Loucy (cell line): ENCODE results near the gene LHFPL3.
"Not testable (repeated sequence)": the region's sequence is repeated elsewhere in the genome, so short reads cannot be mapped to it uniquely, and the experiment has no call there.

Experiments used
- H2AFZ ChIP-seq: fragments of 200-600 bp; sonication (generic); 2 replicates; pipeline ENCODE4 v1.6.0; 2016; ENCODE audit warnings: antibody characterized with exemption, mild to moderate bottlenecking, low read length, moderate library complexity
- H3F3A ChIP-seq: fragments of 200-600 bp; 2 replicates; pipeline ENCODE4 v1.6.0; 2016; ENCODE audit warnings: antibody characterized with exemption, low read depth, mild to moderate bottlenecking
- H3K27me3 ChIP-seq: fragments of 200-600 bp; sonication (generic); 2 replicates; pipeline ENCODE4 v1.6.1; 2014; ENCODE audit warnings: low read length, mild to moderate bottlenecking; ENCODE audit not compliant: insufficient read depth, poor library complexity, severe bottlenecking
- H3K36me3 ChIP-seq: fragments of 200-600 bp; sonication (generic); 2 replicates; pipeline ENCODE4 v1.6.1; 2016; ENCODE audit warnings: low read length; ENCODE audit not compliant: insufficient read depth
- H3K4me1 ChIP-seq: fragments of 200-600 bp; sonication (generic); 2 replicates; pipeline ENCODE4 v1.5.1; 2014; ENCODE audit warnings: low read length, mild to moderate bottlenecking; ENCODE audit not compliant: insufficient read depth, poor library complexity, severe bottlenecking
- H3K4me2 ChIP-seq: fragments of 200-600 bp; sonication (generic); 2 replicates; pipeline ENCODE4 v1.6.0; 2014; ENCODE audit warnings: antibody characterized with exemption, low read length, low read depth, mild to moderate bottlenecking; ENCODE audit not compliant: poor library complexity, severe bottlenecking
- H3K4me3 ChIP-seq: fragments of 200-600 bp; sonication (generic); 2 replicates; pipeline ENCODE4 v1.5.1; 2014; ENCODE audit warnings: low read length, mild to moderate bottlenecking, mixed read lengths; ENCODE audit not compliant: poor library complexity, severe bottlenecking
- H3K79me2 ChIP-seq: fragments of 200-600 bp; sonication (generic); 2 replicates; pipeline ENCODE4 v1.6.1; 2014; ENCODE audit warnings: low read length; ENCODE audit not compliant: insufficient read depth
- H3K9ac ChIP-seq: fragments of 200-600 bp; sonication (generic); 2 replicates; pipeline ENCODE4 v1.6.0; 2014; ENCODE audit warnings: mild to moderate bottlenecking, low read depth, low read length, moderate library complexity; ENCODE audit not compliant: poor library complexity, severe bottlenecking
- H3K9me2 ChIP-seq: fragments of 200-600 bp; sonication (generic); replicated peaks from 2 replicates; pipeline ENCODE4 v1.6.1; 2016; ENCODE audit warnings: low read depth, low read length, mixed read lengths
- H3K9me3 ChIP-seq: fragments of 200-600 bp; sonication (generic); 2 replicates; pipeline ENCODE4 v1.6.1; 2014; ENCODE audit warnings: mild to moderate bottlenecking, antibody characterized with exemption, low read length, low read depth; ENCODE audit not compliant: insufficient read depth
- H4K20me1 ChIP-seq: fragments of 200-600 bp; sonication (generic); 2 replicates; pipeline ENCODE4 v1.6.0; 2014; ENCODE audit warnings: antibody characterized with exemption, low read length, mild to moderate bottlenecking; ENCODE audit not compliant: insufficient read depth, poor library complexity, severe bottlenecking
- CTCF ChIP-seq: fragments of 200-600 bp; sonication (generic); conservative IDR thresholded peaks from 2 replicates; pipeline ENCODE4 v1.5.1; 2014; ENCODE audit warnings: mild to moderate bottlenecking, antibody characterized with exemption, low read length
- EZH2phosphoT487 ChIP-seq: fragments of 200-600 bp; IDR thresholded peaks from 2 replicates; pipeline ENCODE4 v1.6.1; 2018; ENCODE audit warnings: antibody characterized with exemption, mild to moderate bottlenecking, moderate library complexity, borderline replicate concordance

LHFPL3 gene

DNA sequence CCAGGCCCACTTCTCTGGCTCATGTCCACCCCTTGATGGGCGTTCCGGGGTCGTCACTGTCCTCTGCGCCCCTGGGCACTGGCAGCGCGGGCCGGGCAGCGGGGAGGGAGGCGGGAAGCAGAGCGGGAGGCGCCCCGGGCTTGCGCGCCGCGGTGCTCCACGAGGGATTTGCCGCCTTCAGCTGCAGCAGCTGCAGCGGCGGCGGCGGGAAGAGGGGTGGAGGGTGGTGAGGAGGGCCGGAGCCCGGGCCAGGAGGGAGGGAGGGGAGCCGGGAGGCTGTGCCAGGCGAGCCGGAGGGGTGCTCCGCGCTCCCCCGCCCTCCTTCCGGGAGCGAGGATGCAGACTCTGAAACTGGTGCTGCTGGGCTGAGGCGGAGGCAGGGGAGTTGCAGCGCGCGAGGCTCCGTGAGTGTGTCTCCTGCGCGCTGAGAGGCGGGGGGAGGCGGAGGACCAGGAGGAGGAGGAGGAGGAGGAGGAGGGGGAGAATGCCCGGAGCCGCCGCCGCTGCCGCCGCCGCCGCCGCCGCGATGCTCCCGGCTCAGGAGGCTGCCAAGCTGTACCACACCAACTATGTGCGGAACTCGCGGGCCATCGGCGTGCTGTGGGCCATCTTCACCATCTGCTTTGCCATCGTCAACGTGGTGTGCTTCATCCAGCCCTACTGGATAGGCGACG, at the start of gene LHFPL3:
TSS of gene LHFPL3 (plus strand) at position 308 of the 674 bp plus-strand sequence.
- H3K27me3 ChIP-seq = no peaks in the 10 kb centered on the region
- H3K36me3 ChIP-seq = no peaks in the 10 kb centered on the region
- H3F3A ChIP-seq = no peaks in the 10 kb centered on the region
- no peak within 1 kb of the TSS for H3K4me3 ChIP-seq
- H3K9me2 ChIP-seq = no peaks in the 10 kb centered on the region
- no peaks in the 10 kb centered on the region for H4K20me1 ChIP-seq
- H3K79me2 ChIP-seq = no peaks in the 10 kb centered on the region
- H3K9ac ChIP-seq = no peak within 1 kb of the TSS
- TF ChIP-seq CTCF (no peak), EZH2phosphoT487 (no peak)
- no peaks in the 10 kb centered on the region for H3K4me1 ChIP-seq
- no peak within 1 kb of the TSS for H3K4me2 ChIP-seq
- no peak within 1 kb of the TSS for H2AFZ ChIP-seq
- H3K9me3 ChIP-seq = no peaks in the 10 kb centered on the region

GRCh38 chr7:104281685-104282084, 46.7 kb upstream of the LHFPL3 start:
- not testable (repeated sequence) for H3K9me3 ChIP-seq, H4K20me1 ChIP-seq, H3K4me3 ChIP-seq, H3K9me2 ChIP-seq, H3F3A ChIP-seq, H3K36me3 ChIP-seq, H3K9ac ChIP-seq, H2AFZ ChIP-seq, H3K4me1 ChIP-seq, H3K79me2 ChIP-seq, H3K4me2 ChIP-seq, H3K27me3 ChIP-seq

- Histone ChIP-seq H3K36me3 (no peaks in the 10 kb centered on the region), H3K4me3 (no peak overlapping the region), H3K27me3 (no peaks in the 10 kb centered on the region), H3K79me2 (no peaks in the 10 kb centered on the region), H3F3A (no peaks in the 10 kb centered on the region), H4K20me1 (no peaks in the 10 kb centered on the region), H2AFZ (no peak overlapping the region), H3K4me1 (no peaks in the 10 kb centered on the region), H3K9me2 (no peaks in the 10 kb centered on the region), H3K9me3 (no peaks in the 10 kb centered on the region), H3K9ac (no peak overlapping the region), H3K4me2 (no peak overlapping the region)
- TF ChIP-seq CTCF = no peak
- no peak for TF ChIP-seq EZH2phosphoT487
Observed at GRCh38 chr7:104286839-104287238, 41.6 kb upstream of the LHFPL3 start.

DNA sequence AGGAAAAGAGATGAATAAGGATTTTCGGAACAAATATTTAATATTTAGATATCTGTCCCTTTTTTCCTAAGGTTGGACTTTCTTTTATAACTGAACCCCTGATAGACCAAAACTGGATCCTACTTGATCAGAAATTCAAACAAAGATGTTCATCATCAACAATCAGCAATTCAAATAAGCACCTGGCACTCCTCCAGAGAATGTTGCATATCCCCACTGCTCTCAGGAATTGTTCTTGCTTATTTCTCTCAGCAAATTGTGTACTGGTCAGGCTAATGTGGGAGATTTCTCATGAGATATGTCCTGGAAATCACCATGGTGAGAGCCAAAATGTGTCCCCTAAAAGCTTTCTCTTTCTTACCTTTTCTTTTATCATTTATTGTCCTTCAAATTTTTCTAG, 40.3 kb upstream of the LHFPL3 start:
- Histone ChIP-seq H3K9me2 (no peaks in the 10 kb centered on the region), H3K36me3 (no peaks in the 10 kb centered on the region), H4K20me1 (no peaks in the 10 kb centered on the region), H3K4me3 (no peak overlapping the region), H3K4me1 (no peaks in the 10 kb centered on the region), H3F3A (no peaks in the 10 kb centered on the region), H3K79me2 (no peaks in the 10 kb centered on the region), H3K4me2 (no peak overlapping the region), H2AFZ (no peak overlapping the region), H3K9ac (no peak overlapping the region), H3K27me3 (no peaks in the 10 kb centered on the region), H3K9me3 (no peaks in the 10 kb centered on the region)
- TF ChIP-seq CTCF (no peak), EZH2phosphoT487 (no peak)
